Natural killer cell treated with Interleukin-12 subunit alpha and Interleukin-12 subunit beta and Interleukin-15 and Interleukin-18, amount 100 ng/mL, for 72 hours (primary cell): ENCODE data around the gene TUBB. TPM values are rescaled to one million over a fixed set of nuclear protein-coding genes. Genes with fewer than 3 reads are reported as not detected.

Experiments used
- ATAC-seq, 2 donors: fragments of 150-1000 bp; cut with Tn5 transposase in 1 of 2; sonication (Bioruptor Pico), chemical (Tn5 transposase) in 1 of 2; 2 replicates each; pipeline ENCODE4 v1.10.0; 2021
- DNase-seq: peaks from one replicate; pipeline ENCODE4 v3.0.0; 2022; ENCODE audit warnings: low spot score
- H3K27ac Mint-ChIP-seq, 2 donors: 1 replicate in 1 of 2; 2 replicates in 1 of 2; pipeline ENCODE4 v1.8.0; 2022; ENCODE audit warnings: mixed read lengths in 2 of 2, mild to moderate bottlenecking in 1 of 2, moderate library complexity in 1 of 2
- H3K27me3 Mint-ChIP-seq, 2 donors: 1 replicate in 1 of 2; 2 replicates in 1 of 2; pipeline ENCODE4 v1.8.0; 2022; ENCODE audit warnings: mixed read lengths in 2 of 2
- H3K36me3 Mint-ChIP-seq: one replicate; pipeline ENCODE4 v1.8.0; 2022; ENCODE audit warnings: mixed read lengths
- H3K4me1 Mint-ChIP-seq, 2 donors: 1 replicate in 1 of 2; 2 replicates in 1 of 2; pipeline ENCODE4 v1.8.0; 2022; ENCODE audit warnings: low read depth in 2 of 2, mixed read lengths in 2 of 2, mild to moderate bottlenecking in 1 of 2
- H3K4me3 Mint-ChIP-seq: one replicate; pipeline ENCODE4 v1.8.0; 2022; ENCODE audit warnings: mixed read lengths
- H3K9me3 Mint-ChIP-seq: 2 replicates; pipeline ENCODE4 v1.8.0; 2022; ENCODE audit warnings: mixed read lengths
- total RNA-seq, 2 donors: library from RNA; stranded (reverse); gene quantifications; one replicate each; pipeline ENCODE4 v1.2.3, GENCODE V29; 2022

The TUBB gene
- total RNA-seq = 1,000 to 10,000 TPM in 1 of 2 donors, 100 to 1,000 TPM in 1; 938 to 1,043 TPM

- ATAC-seq (peak; percentile 78 to 83), DNase-seq (peak; percentile 97)
- Mint-ChIP-seq H3K27me3 (no peaks in the 10 kb centered on the region), H3K9me3 (no peaks in the 10 kb centered on the region), H3K4me1 (peaks cover 59 to 70% of the 10 kb centered on the region in 2 donors), H3K4me3 (peak within 1 kb of the TSS; percentile 92), H3K36me3 (peaks cover 57% of the 10 kb centered on the region), H3K27ac (peak within 1 kb of the TSS; percentile 91 to 98)
Measured at GRCh38 chr6:30719791-30720737, at the start of gene TUBB. Gene TUBB (plus strand): TSS chr6:30720352. CDS start chr6:30720507, 155 bp downstream.

- Mint-ChIP-seq H3K27me3 (no peaks in the 10 kb centered on the region), H3K4me1 (peaks cover 16 to 29% of the 10 kb centered on the region in 2 donors), H3K36me3 (peaks cover 8% of the 10 kb centered on the region), H3K4me3 (peak overlapping the region; percentile 76), H3K27ac (peak overlapping the region; percentile 29 to 39), H3K9me3 (no peaks in the 10 kb centered on the region)
- DNase-seq = no peak
- ATAC-seq = no peak
Measured at GRCh38 chr6:30670760-30671527, 49.2 kb upstream of the TUBB start.

DNA sequence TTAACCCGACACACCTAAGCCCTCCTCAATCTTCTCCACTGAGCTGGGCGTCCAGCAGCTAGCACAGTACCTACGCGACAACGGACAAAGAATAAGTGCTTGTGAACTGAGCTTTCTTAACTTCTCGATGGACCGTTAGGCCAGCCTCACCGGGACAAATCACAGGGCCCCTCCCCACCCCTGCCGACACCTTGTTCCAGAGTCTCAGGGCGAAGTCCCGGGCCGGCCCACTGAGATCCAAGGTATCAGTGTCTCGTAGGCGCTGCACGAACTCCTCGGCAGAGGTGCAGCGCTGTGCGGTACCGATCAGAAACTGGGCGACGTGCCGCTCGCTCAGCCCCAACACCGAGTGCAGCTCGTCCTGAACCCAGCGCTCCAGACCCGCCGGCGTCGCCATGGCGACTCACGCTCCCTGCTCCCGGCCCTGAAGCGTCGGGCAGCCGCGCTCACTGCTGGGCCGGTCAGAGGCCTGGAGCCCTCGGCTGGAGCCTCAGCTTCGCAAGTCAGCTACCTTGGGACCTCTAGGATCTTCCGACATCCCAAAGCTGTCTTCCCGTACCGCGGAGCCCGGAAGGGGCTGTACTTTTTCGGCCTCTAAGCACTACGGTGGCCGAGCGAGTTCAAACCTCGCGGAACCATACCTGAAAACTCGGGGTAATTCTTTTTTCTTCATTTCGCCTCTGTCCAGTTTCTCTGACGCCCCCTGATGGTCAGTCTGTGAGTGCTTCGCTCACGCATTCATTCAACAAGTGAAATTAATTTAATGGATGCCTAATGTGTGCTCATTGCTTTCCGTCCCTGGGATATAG, 47.5 kb upstream of the TUBB start, which contains the start of gene DHX16:
DHX16 (minus strand) TSS at position 562 of the 809 bp plus-strand sequence; CDS start at position 397, 165 bp downstream.
- Mint-ChIP-seq H3K27ac (peak within 1 kb of the TSS; percentile 67 to 84), H3K4me1 (peaks cover 23 to 35% of the 10 kb centered on the region in 2 donors), H3K27me3 (no peaks in the 10 kb centered on the region), H3K4me3 (peak within 1 kb of the TSS; percentile 76), H3K9me3 (no peaks in the 10 kb centered on the region), H3K36me3 (peaks cover 16% of the 10 kb centered on the region)
- ATAC-seq = peak; percentile 87 to 92
- peak; percentile 94 for DNase-seq

DNA sequence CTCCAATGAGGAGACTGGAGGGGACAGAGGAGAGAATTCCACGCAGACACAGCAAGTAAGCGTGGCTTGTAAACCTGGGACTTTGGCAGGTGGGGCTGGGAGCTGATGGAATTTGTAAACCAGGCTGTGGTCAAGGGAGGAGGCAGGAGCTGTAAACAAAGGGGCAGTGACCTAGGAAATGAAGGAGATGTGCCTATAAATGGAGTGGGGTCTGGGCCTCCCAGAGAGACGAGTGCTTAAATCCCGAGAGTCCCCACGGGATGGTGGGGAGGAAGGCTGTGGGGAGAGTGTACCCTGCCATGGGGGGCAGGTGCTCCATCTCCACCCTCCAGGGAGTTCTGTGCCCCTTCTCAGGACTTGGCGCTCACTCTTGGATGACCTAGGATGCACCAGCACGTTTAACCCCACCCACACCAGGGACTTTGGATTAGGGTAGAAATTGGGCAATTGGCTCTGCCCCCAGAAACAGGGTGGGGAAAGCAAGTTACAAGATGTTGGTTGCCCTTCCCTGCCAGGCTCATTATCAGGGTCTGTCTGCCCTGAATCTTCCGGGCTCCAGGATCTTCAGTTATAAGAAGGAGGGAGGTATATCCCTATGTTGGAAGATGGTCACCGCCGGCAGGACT, 43.4 kb upstream of the TUBB start:
- Mint-ChIP-seq H3K27ac (peak overlapping the region; percentile 53 to 65), H3K4me3 (peak overlapping the region; percentile 7), H3K4me1 (peaks cover 39 to 44% of the 10 kb centered on the region in 2 donors), H3K36me3 (peaks cover 24% of the 10 kb centered on the region), H3K27me3 (no peaks in the 10 kb centered on the region), H3K9me3 (no peaks in the 10 kb centered on the region)
- DNase-seq = no peak
- no peak for ATAC-seq

- peak overlapping the region; percentile 100 for H3K4me3 Mint-ChIP-seq
- peak overlapping the region; percentile 98 for H3K27ac Mint-ChIP-seq
- no peaks in the 10 kb centered on the region for H3K27me3 Mint-ChIP-seq
- peak; percentile 53 to 66 for ATAC-seq
- H3K9me3 Mint-ChIP-seq = no peaks in the 10 kb centered on the region
- DNase-seq = peak; percentile 91
- H3K4me1 Mint-ChIP-seq = peaks cover 44 to 46% of the 10 kb centered on the region in 2 donors
- peaks cover 43% of the 10 kb centered on the region for H3K36me3 Mint-ChIP-seq
Measured at GRCh38 chr6:30678964-30679726, 41.0 kb upstream of the TUBB start.

- H3K27ac Mint-ChIP-seq = peak overlapping the region; percentile 98
Measured at GRCh38 chr6:30679765-30680535, 40.2 kb upstream of the TUBB start.

DNA sequence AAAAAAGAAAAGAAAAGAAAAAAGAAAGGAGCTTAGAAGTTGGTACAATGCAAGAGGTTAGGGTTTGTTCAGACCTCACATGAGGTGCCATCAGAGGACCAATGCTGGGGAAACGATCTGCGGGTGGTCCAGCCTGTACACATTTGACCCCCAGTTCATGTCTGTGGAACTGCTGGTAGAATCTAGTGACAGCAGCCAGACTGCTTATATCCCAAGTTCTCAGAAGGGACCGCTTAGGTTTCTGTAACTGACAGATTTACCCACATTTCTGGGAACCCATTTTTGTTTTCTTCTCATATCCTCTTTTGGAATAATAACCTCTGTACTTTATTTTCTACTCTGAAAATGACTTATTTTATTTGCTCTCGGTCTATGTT, 38.4 kb upstream of the TUBB start:
- peaks cover 53% of the 10 kb centered on the region for H3K36me3 Mint-ChIP-seq
- ATAC-seq (no peak), DNase-seq (no peak)
- no peaks in the 10 kb centered on the region for H3K27me3 Mint-ChIP-seq
- H3K27ac Mint-ChIP-seq = peak overlapping the region; percentile 98
- no peaks in the 10 kb centered on the region for H3K9me3 Mint-ChIP-seq
- H3K4me3 Mint-ChIP-seq = peak overlapping the region; percentile 100
- H3K4me1 Mint-ChIP-seq = peaks cover 49 to 55% of the 10 kb centered on the region in 2 donors

More at GRCh38 chr6:30679765-30680535, 40.2 kb upstream of the TUBB start:
- no peaks in the 10 kb centered on the region for H3K9me3 Mint-ChIP-seq
- H3K36me3 Mint-ChIP-seq = peaks cover 48% of the 10 kb centered on the region
- DNase-seq (no peak), ATAC-seq (no peak)
- no peaks in the 10 kb centered on the region for H3K27me3 Mint-ChIP-seq
- H3K4me3 Mint-ChIP-seq = peak overlapping the region; percentile 100
- H3K4me1 Mint-ChIP-seq = peaks cover 46 to 48% of the 10 kb centered on the region in 2 donors

DNA sequence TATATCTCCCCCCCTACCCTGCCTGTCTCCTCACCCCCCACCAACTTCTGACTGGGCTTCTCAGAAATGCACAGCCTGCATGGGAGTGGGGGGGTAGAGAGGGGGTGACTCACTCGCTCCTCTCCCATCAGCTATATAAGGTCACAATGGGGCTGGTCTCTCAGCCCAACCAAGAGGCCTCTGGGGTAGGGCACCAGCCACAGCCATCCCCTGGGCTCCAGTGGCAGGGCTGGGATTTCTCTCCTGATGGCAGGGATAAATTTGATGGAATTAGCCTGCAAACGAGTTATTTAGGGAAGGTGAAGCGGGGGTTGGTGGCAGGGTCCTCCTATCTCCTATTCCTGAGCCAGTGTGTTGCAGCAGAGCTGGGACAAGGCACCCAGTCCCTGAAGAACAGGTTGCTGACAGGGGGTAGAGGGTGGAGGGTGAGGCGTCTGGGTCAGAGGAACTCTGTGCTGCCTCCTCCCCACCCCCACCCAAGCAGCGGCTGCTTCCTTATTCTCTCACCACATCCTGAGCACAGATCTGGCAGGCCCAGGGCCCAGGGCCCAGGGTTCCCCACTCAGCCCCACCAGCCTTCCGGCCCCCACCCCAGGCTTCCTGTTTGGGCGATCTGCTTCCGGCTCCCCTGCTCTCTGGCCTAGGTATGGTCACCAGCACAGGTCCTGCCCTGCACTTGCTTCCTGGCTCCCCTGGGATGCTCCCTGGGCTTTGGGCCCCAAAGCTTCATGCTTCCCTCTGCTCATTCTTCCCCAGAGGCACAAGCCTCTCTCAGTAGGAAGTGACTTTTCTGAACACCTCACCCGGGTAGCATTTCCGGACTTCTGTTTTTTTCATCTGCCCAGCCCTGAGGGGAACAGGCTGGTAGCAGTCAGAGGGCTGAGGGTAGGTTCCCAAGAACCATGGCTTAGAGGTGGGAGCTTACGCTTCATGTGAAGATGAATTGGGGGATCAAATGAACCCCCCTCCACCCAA, 37.7 kb upstream of the TUBB start:
- peak; percentile 94 for DNase-seq
- H3K9me3 Mint-ChIP-seq = no peaks in the 10 kb centered on the region
- peaks cover 49 to 56% of the 10 kb centered on the region in 2 donors for H3K4me1 Mint-ChIP-seq
- H3K36me3 Mint-ChIP-seq = peaks cover 53% of the 10 kb centered on the region
- H3K27ac Mint-ChIP-seq = peak overlapping the region; percentile 98
- peak overlapping the region; percentile 100 for H3K4me3 Mint-ChIP-seq
- ATAC-seq = peak; percentile 82
- no peaks in the 10 kb centered on the region for H3K27me3 Mint-ChIP-seq

DNA sequence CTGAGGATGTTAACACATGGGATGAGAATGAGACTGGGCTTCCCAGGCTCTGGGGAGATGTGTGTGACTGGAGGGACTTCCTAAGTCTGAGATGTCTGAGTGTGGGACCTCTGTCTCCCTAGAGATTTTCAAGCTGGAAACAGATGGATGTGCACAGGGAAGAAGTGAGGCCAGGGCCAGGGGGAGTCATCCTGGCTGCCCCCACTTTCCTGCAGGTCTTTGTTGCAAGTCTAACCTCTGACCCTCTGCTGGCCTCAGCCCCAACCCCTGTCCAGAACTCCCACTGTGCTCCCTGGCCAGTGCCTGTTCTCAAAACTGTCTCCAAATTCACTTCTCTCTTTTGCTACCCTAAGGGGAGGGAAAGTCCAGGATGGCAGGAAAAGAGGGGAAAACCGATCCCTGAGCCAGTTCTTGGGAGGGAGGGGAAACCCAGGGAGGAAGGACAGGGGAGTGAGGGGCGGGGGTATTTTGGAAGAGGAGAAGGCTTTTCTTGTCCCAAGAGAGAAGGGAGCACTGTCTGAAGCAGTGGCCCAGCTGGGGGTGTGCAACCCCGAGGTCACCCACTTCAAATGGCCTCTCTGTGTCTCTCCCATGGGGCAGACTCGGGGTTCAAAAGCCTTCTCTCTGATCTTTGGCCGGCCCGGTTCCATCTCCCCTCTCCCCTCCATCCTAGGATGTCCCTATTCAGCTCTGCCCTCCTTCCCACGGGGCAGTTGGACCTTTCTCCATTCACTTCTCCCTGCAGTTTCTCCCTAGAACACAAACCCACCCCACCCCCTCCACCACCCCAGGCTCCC, 36.8 kb upstream of the TUBB start:
- H3K9me3 Mint-ChIP-seq = no peaks in the 10 kb centered on the region
- DNase-seq = no peak
- peaks cover 53% of the 10 kb centered on the region for H3K36me3 Mint-ChIP-seq
- H3K4me3 Mint-ChIP-seq = peak overlapping the region; percentile 100
- ATAC-seq = no peak
- no peaks in the 10 kb centered on the region for H3K27me3 Mint-ChIP-seq
- peak overlapping the region; percentile 98 for H3K27ac Mint-ChIP-seq
- H3K4me1 Mint-ChIP-seq = peaks cover 59 to 65% of the 10 kb centered on the region in 2 donors

DNA sequence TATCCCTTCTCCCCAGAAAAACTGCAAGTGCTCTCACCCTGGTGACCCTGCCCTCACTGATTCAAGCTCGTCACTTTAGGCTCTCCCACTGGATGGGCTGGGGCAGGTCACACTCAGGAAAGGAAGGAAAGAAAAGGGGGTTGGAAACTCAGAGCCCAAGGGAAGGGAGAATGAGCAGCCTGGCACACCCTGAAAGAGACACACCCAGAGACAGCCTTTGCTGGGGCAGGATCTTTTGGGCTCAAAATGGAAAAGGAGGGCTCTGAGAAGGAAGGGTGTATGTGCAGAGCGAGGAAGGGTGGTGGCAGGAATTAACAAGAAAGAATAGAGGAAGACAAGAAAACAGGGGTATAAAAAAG, 36.2 kb upstream of the TUBB start:
- Mint-ChIP-seq H3K4me3 (peak overlapping the region; percentile 100), H3K4me1 (peaks cover 61 to 68% of the 10 kb centered on the region in 2 donors), H3K27me3 (no peaks in the 10 kb centered on the region), H3K9me3 (no peaks in the 10 kb centered on the region), H3K27ac (peak overlapping the region; percentile 98), H3K36me3 (peaks cover 53% of the 10 kb centered on the region)
- ATAC-seq = no peak
- no peak for DNase-seq
